A673 (cell line): ENCODE results near the gene UBR4.

Experiments
- EZH2 ChIP-seq: fragments of 200-600 bp; sonication (generic); IDR thresholded peaks from 2 replicates; pipeline ENCODE4 v1.6.1; 2017; ENCODE audit warnings: borderline replicate concordance, low read depth, mild to moderate bottlenecking, mixed read lengths, antibody characterized with exemption, low read length; ENCODE audit not compliant: poor library complexity, severe bottlenecking
- TF ChIP-seq, protein P1 (sequence below): fragments of 300-800, 200-600 bp; sonication (generic); conservative IDR thresholded peaks from 2 replicates; pipeline ENCODE4 v1.5.1; 2017; ENCODE audit warnings: low read depth, mild to moderate bottlenecking, antibody characterized with exemption, low read length, moderate library complexity, mixed read lengths

DNA sequence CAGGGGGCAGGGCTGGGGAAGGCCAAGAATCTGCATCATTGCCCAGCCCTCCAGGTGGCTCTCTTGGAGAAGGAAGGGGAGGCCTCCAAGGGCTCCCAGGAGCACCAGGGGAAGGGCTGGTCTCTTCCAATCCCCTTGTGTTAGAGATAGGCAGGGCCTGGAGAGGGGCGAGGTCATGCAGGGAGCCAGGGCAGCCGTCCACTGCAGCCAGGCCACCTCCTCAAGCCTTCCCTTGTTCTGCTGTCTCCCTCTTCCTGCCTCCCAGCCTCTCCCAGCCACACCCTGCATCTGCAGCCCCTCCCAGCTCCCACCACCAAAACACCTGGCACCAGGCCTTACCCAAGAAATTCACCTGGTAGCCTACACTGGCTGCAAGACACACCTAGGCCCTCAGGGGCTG is 148.3 kb downstream of the UBR4 start:
- TF ChIP-seq, protein P1, sequence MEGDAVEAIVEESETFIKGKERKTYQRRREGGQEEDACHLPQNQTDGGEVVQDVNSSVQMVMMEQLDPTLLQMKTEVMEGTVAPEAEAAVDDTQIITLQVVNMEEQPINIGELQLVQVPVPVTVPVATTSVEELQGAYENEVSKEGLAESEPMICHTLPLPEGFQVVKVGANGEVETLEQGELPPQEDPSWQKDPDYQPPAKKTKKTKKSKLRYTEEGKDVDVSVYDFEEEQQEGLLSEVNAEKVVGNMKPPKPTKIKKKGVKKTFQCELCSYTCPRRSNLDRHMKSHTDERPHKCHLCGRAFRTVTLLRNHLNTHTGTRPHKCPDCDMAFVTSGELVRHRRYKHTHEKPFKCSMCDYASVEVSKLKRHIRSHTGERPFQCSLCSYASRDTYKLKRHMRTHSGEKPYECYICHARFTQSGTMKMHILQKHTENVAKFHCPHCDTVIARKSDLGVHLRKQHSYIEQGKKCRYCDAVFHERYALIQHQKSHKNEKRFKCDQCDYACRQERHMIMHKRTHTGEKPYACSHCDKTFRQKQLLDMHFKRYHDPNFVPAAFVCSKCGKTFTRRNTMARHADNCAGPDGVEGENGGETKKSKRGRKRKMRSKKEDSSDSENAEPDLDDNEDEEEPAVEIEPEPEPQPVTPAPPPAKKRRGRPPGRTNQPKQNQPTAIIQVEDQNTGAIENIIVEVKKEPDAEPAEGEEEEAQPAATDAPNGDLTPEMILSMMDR: no peak
- TF ChIP-seq EZH2: no peak
